H1 (cell line): ENCODE measurements around the gene CFDP1. TPM values are rescaled to one million over a fixed set of nuclear protein-coding genes. Genes with fewer than 3 reads are reported as not detected.

ENCODE experiments used
- ASH2L ChIP-seq: fragments of 200-600, 300-600 bp; sonication (generic); IDR thresholded peaks from one replicate; pipeline ENCODE4 v1.7.1; 2017; ENCODE audit warnings: low read length
- BCL11A ChIP-seq, 2 experiments: IDR thresholded peaks; one replicate each; pipeline ENCODE4 v1.6.1; 2011; ENCODE audit warnings: low read depth in 2 of 2, low read length in 2 of 2, mild to moderate bottlenecking in 2 of 2
- BRCA1 ChIP-seq: IDR thresholded peaks from 2 replicates; pipeline ENCODE4 v1.6.1; 2012; ENCODE audit warnings: low read depth, low read length, improper control_type of control experiment
- CHD1 ChIP-seq: IDR thresholded peaks from 2 replicates; pipeline ENCODE4 v1.6.1; 2012; ENCODE audit warnings: low read depth, low read length, improper control_type of control experiment
- CHD2 ChIP-seq: IDR thresholded peaks from 2 replicates; pipeline ENCODE4 v1.6.1; 2012; ENCODE audit warnings: low read length, improper control_type of control experiment
- EGR1 ChIP-seq: IDR thresholded peaks from 2 replicates; pipeline ENCODE4 v1.6.1; 2011; ENCODE audit warnings: low read depth, low read length, borderline replicate concordance
- HDAC2 ChIP-seq, 2 experiments: fragments of 300-600 bp in 1 of 2; sonication (generic) in 1 of 2; IDR thresholded peaks; 2 replicates each; pipeline ENCODE4 v1.6.1; 2011 to 2012; ENCODE audit warnings: low read depth in 2 of 2, low read length in 2 of 2, mild to moderate bottlenecking in 2 of 2, moderate library complexity in 2 of 2, borderline replicate concordance in 1 of 2, inconsistent platforms in 1 of 2
- HDAC6 ChIP-seq: IDR thresholded peaks from one replicate; pipeline ENCODE4 v1.7.1; 2012; ENCODE audit warnings: low read depth, mild to moderate bottlenecking, inconsistent platforms, low read length, moderate library complexity
- JUN ChIP-seq: IDR thresholded peaks from 2 replicates; pipeline ENCODE4 v1.6.1; 2011; ENCODE audit warnings: low read depth, mild to moderate bottlenecking, improper control_type of control experiment, low read length
- MAFK ChIP-seq: IDR thresholded peaks from 2 replicates; pipeline ENCODE4 v1.6.1; 2012; ENCODE audit warnings: low read depth, mild to moderate bottlenecking, improper control_type of control experiment, low read length
- NANOG ChIP-seq: IDR thresholded peaks from 2 replicates; pipeline ENCODE4 v1.6.1; 2011; ENCODE audit warnings: low read length, low read depth, mild to moderate bottlenecking, inconsistent platforms; ENCODE audit not compliant: insufficient read depth, poor library complexity, severe bottlenecking
- POLR2AphosphoS5 ChIP-seq: IDR thresholded peaks from 2 replicates; pipeline ENCODE4 v1.6.1; 2011; ENCODE audit warnings: low read depth, low read length
- SAP30 ChIP-seq: fragments of 300-600 bp; sonication (generic); IDR thresholded peaks from 2 replicates; pipeline ENCODE4 v1.7.1; 2012; ENCODE audit warnings: low read length, moderate library complexity, mild to moderate bottlenecking, inconsistent platforms; ENCODE audit not compliant: insufficient read depth, insufficient replicate concordance
- SIN3A ChIP-seq, 2 experiments: IDR thresholded peaks in 1 of 2; conservative IDR thresholded peaks in 1 of 2; 2 replicates each; pipeline ENCODE4 v1.6.1; 2011 to 2012; ENCODE audit warnings: low read length in 2 of 2, improper control_type of control experiment in 1 of 2, low read depth in 1 of 2, mild to moderate bottlenecking in 1 of 2
- SP4 ChIP-seq: IDR thresholded peaks from 2 replicates; pipeline ENCODE4 v1.6.1; 2012; ENCODE audit warnings: low read length, inconsistent platforms
- TAF7 ChIP-seq: optimal IDR thresholded peaks from 2 replicates; pipeline ENCODE3; 2011; ENCODE audit warnings: low read depth, mild to moderate bottlenecking, inconsistent platforms, low read length, moderate library complexity, borderline replicate concordance
- TBP ChIP-seq: IDR thresholded peaks from 2 replicates; pipeline ENCODE4 v1.6.1; 2011; ENCODE audit warnings: low read depth, low read length, improper control_type of control experiment
- TCF12 ChIP-seq: IDR thresholded peaks from 2 replicates; pipeline ENCODE4 v1.6.1; 2011; ENCODE audit warnings: low read depth, mild to moderate bottlenecking, low read length
- TEAD4 ChIP-seq: IDR thresholded peaks from 2 replicates; pipeline ENCODE4 v1.6.1; 2012; ENCODE audit warnings: low read depth, low read length, inconsistent platforms, mixed read lengths
- polyA plus RNA-seq, 7 experiments: library from polyadenylated mRNA; depleted of rRNA in 3 of 7; stranded (reverse) in 5 of 7; unstranded in 2 of 7; fragments of >200 nt in 5 of 7; fragments of 200-250 nt in 2 of 7; gene quantifications; 1 replicate in 5 of 7; 2 replicates in 1 of 7; 4 replicates in 1 of 7; pipeline versions ENCODE4 v1.2.1 to v1.2.3, GENCODE V29; 2011 to 2013; ENCODE audit warnings: missing spikeins in 2 of 7, mixed read lengths in 2 of 7
- total RNA-seq: library from RNA; stranded (reverse); fragmentation: NEBNext Ultra II Directional; extraction: Animal tissue kit (Norgen Biotek cat#: 25700); gene quantifications from 2 replicates; pipeline ENCODE4 v1.2.1, GENCODE V29; 2021
- TF ChIP-seq, protein P1 (sequence below): IDR thresholded peaks from 2 replicates; pipeline ENCODE4 v1.6.1; 2012; ENCODE audit warnings: low read length, inconsistent platforms
- TF ChIP-seq, protein P2 (sequence below): IDR thresholded peaks from 2 replicates; pipeline ENCODE4 v1.6.1; 2011; ENCODE audit warnings: low read depth, mild to moderate bottlenecking, low read length; ENCODE audit not compliant: insufficient read depth

The CFDP1 gene
- total and polyA plus RNA-seq, 2 of the 8 experiments (the other 6 are each of a cell fraction or from before 2014, with no cell fraction given): 25.5 to 77.3 TPM

DNA sequence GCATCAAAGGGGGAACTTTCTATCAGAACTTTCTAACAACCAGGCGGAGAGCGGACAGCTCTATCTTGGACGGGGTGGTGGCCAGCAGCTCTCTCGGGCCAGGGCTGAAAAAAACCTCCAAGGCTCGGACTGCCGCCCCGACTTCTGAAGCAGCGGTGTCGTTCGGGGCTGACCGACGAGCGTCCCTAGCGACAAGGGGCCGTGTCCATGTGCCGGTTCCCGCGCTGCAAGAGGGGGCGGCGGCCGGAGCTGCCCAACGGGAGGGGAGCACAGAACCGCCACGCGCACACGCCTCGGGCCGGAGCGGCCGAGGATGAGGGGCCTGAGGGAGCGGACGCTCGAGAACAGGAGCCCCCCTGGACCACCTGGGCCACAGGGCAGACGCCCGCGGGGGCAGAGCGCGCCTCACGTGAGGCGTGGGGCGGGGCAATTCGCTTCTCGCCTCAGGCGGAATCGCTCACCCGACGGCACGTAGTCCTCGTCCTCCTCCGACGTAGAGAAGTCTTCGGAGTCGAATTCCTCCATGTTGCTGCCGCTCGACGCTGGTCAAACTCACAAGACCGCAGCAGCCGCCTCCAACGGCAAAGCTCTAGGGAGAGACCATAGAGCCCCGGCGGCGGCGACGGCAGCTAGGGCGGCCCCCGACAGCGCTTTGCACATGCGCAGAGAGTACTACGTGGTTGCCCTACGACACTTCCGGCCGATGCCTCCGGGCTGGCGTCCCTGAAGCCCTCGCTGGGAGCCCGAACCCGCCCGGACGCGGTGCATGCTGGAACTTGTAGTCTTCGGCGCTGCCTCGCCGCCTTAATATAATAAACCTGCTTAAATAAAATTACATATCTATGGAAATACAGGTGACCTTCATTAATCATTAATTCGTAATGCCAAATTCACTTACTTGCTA is at the start of gene CFDP1 (continued):
- TF ChIP-seq, protein P1, sequence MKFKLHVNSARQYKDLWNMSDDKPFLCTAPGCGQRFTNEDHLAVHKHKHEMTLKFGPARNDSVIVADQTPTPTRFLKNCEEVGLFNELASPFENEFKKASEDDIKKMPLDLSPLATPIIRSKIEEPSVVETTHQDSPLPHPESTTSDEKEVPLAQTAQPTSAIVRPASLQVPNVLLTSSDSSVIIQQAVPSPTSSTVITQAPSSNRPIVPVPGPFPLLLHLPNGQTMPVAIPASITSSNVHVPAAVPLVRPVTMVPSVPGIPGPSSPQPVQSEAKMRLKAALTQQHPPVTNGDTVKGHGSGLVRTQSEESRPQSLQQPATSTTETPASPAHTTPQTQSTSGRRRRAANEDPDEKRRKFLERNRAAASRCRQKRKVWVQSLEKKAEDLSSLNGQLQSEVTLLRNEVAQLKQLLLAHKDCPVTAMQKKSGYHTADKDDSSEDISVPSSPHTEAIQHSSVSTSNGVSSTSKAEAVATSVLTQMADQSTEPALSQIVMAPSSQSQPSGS: peak; percentile 67; the same call in 1 of the 2 replicates
- TF ChIP-seq JUN (no peak), ASH2L (peak; percentile 81), HDAC2 (IDR thresholded peaks at IDR 0.05; ENCODE audit: borderline replicate concordance in 1 of 2, low read depth in 2 of 2, low read length in 2 of 2) (peak in 1 of 2 experiments; percentile 84; a peak in 2 of 4 replicates), TBP (peak; percentile 47; the same call in 1 of the 2 replicates), EGR1 (0 out of 2 replicates have a peak, but pooled peaks have one; percentile 14), BCL11A (IDR thresholded peaks at IDR 0.05; ENCODE audit: low read depth in 2 of 2, low read length in 2 of 2) (no peak), NANOG (no peak), TEAD4 (no peak), SAP30 (peak; percentile 84), HDAC6 (no peak), TAF7 (peak; percentile 35), POLR2AphosphoS5 (peak; percentile 74), CHD2 (no peak), SP4 (no peak; the same call in 1 of the 2 replicates), CHD1 (no peak), MAFK (no peak), SIN3A (conservative IDR thresholded peaks at IDR 0.05 in 1 of 2, IDR thresholded peaks at IDR 0.05 in 1 of 2; ENCODE audit: low read depth in 1 of 2, low read length in 2 of 2) (peak; percentile 92; a peak in 3 of 4 replicates), TCF12 (0 out of 2 replicates have a peak, but pooled peaks have one; percentile 27), BRCA1 (no peak)
- TF ChIP-seq, protein P2, sequence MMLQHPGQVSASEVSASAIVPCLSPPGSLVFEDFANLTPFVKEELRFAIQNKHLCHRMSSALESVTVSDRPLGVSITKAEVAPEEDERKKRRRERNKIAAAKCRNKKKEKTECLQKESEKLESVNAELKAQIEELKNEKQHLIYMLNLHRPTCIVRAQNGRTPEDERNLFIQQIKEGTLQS: no peak
